GM12875 (cell line): ENCODE data around the gene UBALD2.

Source experiments
- H3K4me3 ChIP-seq: one replicate; pipeline ENCODE4 v1.5.1; 2011; ENCODE audit warnings: low read depth, low read length, control low read depth
- TF ChIP-seq, protein P1 (sequence below): IDR thresholded peaks from 2 replicates; pipeline ENCODE4 v1.5.1; 2011; ENCODE audit warnings: low read depth, mild to moderate bottlenecking, control low read depth, inconsistent platforms, low read length, moderate library complexity, borderline replicate concordance; ENCODE audit not compliant: insufficient read depth

UBALD2 gene

DNA sequence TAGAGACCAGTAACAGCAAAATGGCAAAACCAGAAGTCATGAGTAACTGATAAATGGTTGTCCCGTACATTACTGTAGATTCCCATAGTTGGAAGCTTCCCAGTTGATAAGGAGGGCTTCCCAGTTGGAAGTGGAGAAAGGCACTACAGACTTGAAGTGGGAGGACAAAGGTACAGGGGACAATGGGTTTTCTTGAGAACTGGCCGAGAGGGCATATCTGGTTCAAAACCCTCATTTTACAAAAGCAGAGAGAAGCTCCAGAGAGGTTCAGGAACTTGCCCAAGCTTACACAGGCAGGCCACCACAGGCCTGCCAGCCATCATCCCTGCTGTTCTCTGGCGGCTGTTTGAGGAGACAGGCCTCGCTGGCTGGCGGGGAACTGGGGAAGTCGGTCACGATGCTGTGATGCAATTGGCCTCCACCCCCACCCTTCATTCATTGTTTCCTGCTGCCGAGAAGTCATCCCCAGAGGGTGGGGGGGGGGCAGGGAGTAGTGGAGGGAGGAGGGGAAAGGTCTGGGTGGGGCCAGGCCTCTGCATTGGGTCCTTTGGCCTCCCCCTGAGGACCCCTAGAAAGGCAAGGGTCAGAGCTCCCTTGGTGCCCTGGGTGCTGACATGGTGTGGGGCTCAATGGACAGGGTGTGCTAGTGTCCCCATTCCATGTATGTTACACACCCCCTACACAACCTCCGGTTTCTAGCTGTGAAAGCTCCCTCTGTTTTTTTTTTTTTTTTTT is 3.0 kb downstream of the UBALD2 start:
- TF ChIP-seq, protein P1, sequence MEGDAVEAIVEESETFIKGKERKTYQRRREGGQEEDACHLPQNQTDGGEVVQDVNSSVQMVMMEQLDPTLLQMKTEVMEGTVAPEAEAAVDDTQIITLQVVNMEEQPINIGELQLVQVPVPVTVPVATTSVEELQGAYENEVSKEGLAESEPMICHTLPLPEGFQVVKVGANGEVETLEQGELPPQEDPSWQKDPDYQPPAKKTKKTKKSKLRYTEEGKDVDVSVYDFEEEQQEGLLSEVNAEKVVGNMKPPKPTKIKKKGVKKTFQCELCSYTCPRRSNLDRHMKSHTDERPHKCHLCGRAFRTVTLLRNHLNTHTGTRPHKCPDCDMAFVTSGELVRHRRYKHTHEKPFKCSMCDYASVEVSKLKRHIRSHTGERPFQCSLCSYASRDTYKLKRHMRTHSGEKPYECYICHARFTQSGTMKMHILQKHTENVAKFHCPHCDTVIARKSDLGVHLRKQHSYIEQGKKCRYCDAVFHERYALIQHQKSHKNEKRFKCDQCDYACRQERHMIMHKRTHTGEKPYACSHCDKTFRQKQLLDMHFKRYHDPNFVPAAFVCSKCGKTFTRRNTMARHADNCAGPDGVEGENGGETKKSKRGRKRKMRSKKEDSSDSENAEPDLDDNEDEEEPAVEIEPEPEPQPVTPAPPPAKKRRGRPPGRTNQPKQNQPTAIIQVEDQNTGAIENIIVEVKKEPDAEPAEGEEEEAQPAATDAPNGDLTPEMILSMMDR = no peak
- peak overlapping the region; percentile 70 for H3K4me3 ChIP-seq

DNA sequence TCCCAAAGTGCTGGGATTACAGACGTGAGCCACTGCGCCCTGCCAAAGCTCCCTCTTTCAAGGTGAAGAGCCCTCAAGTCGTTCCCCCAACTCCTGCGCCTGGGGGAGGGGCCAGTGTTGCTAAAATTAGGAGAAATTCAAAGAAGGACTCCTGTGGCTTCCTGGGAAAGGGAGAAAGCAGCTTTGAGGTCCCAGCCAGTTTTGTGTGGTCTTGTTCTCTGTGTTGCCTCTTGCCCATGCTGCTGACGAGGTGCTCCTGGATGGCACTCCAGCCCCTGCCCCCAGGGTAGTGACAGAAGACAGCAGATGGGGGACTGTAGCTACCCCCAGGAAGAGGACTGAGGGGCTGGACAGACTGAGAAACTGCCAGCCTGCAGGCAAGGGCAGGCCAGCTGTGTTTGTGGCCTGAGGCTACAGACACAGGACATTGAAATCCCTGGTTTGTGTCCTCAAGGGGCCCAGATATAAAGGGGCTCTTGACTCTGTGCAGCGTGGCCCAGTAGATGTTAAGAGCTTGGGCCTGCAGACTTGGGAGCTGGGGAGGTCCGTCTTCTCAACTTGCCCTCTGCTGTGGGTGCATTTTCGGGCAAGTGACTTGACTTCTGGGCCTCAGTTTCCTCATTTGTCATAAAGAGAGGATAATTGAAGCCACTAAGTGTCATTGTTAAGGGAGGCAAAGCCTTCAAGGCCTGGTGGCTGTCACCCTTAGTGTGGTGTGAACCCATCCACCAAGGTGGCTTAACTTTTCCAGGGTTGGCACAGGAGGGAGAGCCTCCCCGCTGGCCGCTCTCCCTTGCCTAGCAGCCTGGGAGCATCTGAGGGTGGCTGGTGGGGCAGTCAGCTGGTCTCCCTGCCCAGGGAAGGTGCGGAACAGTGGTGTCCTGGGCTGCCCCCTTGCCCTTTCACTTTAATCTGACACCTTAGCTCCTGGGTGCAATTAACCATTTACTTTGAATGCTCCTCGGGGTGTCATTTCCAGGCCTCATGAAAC is 4.1 kb downstream of the UBALD2 start:
- TF ChIP-seq, protein P1 = no peak
- H3K4me3 ChIP-seq = peak overlapping the region; percentile 70

DNA sequence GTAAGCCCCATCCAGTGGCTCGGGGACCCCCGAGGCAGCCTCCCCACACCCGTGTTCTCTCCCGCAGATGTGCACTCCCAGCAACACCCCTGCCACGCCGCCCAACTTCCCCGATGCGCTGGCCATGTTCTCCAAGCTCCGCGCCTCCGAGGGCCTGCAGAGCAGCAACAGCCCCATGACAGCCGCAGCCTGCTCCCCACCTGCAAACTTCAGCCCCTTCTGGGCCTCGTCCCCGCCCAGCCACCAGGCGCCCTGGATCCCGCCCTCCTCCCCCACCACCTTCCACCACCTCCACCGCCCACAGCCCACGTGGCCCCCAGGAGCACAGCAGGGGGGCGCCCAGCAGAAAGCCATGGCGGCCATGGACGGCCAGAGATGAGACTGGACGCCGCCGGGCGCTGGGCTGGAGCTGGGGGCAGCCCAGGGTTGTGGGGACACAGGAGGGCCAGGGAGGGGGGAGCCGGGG is 5.0 kb downstream of the UBALD2 start:
- TF ChIP-seq, protein P1 = no peak

DNA sequence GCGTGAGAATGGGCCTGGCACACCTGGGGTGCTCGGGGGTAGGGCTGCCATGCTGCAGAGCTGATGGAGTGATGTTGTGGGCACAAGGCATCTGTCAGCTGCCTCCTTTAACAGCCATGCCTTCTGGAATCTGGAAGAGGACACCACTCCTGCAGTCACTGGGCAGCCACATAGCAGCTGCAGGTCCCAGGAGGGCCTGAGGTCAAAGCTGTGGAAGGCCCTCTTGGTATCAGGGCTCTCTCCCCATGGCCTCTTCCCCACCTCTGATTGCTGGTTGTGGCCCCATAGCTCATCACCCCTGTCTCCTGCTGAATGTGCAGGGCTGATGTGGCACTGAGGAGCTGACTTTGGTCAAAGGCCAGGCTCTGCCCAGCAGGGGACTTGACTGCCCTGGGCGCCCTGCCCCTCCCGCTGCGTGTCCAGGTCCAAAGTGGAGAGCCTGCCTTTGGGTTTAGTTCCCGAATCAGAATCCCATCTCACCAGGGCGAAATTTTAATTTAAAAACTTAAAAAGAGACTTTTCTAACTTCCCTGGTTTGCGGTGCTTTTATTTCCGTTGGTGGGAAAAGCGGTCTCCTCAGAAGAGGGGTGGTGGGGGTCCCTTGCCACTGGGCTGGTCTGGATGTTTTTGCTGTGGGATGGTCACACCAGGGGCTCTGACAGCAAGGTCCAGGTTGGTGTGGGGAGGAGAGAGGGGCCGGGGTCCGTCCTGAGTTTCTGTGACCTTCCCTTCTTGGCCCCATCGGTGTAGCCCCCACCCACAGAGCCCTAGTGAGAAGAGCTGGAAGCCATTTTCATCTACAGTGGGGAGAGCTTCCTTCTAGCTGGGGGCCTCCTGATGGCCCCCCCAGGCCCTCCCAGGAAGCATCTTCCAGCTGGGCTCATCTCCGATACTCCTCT is 5.9 kb downstream of the UBALD2 start:
- H3K4me3 ChIP-seq = peak overlapping the region; percentile 59
- TF ChIP-seq, protein P1 = no peak

More for the DNA sequence above, 5.0 kb downstream of the UBALD2 start:
- H3K4me3 ChIP-seq = peak overlapping the region; percentile 70

DNA sequence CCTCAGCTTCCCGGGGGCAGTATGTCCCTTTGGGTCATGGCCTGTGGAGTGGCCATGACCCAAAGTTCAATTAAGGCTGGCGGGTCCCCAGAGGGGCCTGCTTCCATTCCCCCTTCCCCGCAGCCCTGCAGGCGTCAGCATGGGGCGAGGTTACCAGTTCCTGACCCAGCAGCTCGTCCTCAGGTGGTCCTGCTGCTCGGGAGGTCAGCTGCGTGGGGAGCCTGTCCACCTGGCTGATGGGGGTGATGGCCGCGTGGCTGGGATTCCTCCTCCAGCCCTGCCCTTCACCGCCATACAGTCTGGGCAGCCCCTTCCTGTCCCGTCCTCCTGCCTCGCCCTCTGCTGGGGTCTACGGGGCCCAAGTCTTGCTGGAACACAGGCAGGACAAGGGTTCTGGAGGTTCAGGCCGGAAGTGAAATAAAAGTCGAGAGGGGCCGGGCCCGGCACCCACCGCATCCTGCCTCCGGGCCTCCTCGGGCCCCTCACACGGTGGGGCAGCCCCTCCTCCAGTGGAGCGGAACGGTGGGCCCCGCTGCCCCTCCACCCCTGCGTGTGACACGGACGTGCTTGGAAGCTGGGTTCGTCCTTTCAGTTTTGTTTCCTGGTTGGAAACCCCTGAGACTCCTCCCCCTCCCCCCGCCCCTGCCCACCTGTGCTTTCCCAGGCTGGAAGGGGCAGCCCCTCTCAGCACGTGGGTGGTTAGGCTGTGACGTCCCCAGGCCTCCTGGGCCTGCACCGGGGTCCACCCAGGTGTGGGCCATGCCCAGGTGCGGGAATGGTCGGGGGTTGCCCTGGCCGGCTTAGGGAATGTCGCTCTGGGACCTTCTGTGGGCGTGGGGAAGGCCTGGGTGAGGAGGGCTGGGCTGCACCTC is 6.8 kb downstream of the UBALD2 start:
- TF ChIP-seq, protein P1 = no peak
- H3K4me3 ChIP-seq = peak overlapping the region; percentile 59
